GM12872 (cell line): ENCODE measurements around the gene ULK3.

Source experiments
- CTCF ChIP-seq: IDR thresholded peaks from 3 replicates; pipeline ENCODE4 v1.5.1; 2011; ENCODE audit warnings: low read depth, mild to moderate bottlenecking, low read length, moderate library complexity; ENCODE audit not compliant: insufficient read depth

ULK3 gene

GRCh38 chr15:74830868-74831267 lies 12.1 kb downstream of the ULK3 start:
- no peak for TF ChIP-seq CTCF

GRCh38 chr15:74829991-74830390 lies 13.0 kb downstream of the ULK3 start:
- no peak for TF ChIP-seq CTCF

GRCh38 chr15:74829486-74829885 lies 13.5 kb downstream of the ULK3 start:
- no peak for TF ChIP-seq CTCF

GRCh38 chr15:74828835-74829234 lies 14.1 kb downstream of the ULK3 start:
- TF ChIP-seq CTCF: no peak

- no peak for TF ChIP-seq CTCF
Observed at GRCh38 chr15:74827614-74828013, 15.3 kb downstream of the ULK3 start.

GRCh38 chr15:74826921-74827320 lies 16.0 kb downstream of the ULK3 start:
- TF ChIP-seq CTCF: no peak

GRCh38 chr15:74826364-74826819 lies 16.6 kb downstream of the ULK3 start, which contains the start of gene CPLX3:
Gene CPLX3, plus strand, starts transcription at chr15:74826627. Its CDS starts 77 bp downstream, at chr15:74826704.
- no peak for TF ChIP-seq CTCF
